Subcutaneous abdominal adipose tissue (tissue), 5 donors: ENCODE data around the gene EPS15.

Source experiments
- H3K27ac ChIP-seq: one replicate; pipeline ENCODE4 v1.7.0; 2013; ENCODE audit warnings: low read depth, mild to moderate bottlenecking, inconsistent platforms, low read length, moderate library complexity
- H3K27me3 ChIP-seq, 5 donors: one replicate each; pipeline ENCODE4 v1.7.0; 2013; ENCODE audit warnings: low read length in 5 of 5, inconsistent platforms in 1 of 5; ENCODE audit not compliant: control insufficient read depth in 5 of 5, insufficient read depth in 4 of 5
- H3K36me3 ChIP-seq, 5 donors: one replicate each; pipeline ENCODE4 v1.7.0; 2013; ENCODE audit warnings: low read length in 5 of 5; ENCODE audit not compliant: control insufficient read depth in 5 of 5, insufficient read depth in 5 of 5
- H3K4me1 ChIP-seq, 5 donors: one replicate each; pipeline ENCODE4 v1.7.0; 2013; ENCODE audit warnings: low read length in 5 of 5, mild to moderate bottlenecking in 3 of 5, moderate library complexity in 1 of 5; ENCODE audit not compliant: control insufficient read depth in 5 of 5, insufficient read depth in 5 of 5
- H3K4me3 ChIP-seq, 5 donors: one replicate each; pipeline ENCODE4 v1.7.0; 2013; ENCODE audit warnings: low read length in 5 of 5, low read depth in 1 of 5
- H3K9ac ChIP-seq, 5 donors: one replicate each; pipeline ENCODE4 v1.7.0; 2013; ENCODE audit warnings: low read length in 5 of 5, mild to moderate bottlenecking in 4 of 5, moderate library complexity in 3 of 5
- H3K9me3 ChIP-seq, 5 donors: one replicate each; pipeline ENCODE4 v1.7.0; 2013; ENCODE audit warnings: low read length in 5 of 5; ENCODE audit not compliant: control insufficient read depth in 5 of 5
- donor health status: healthy.
- donor health status: healthy.
- donor health status: healthy.
- donor health status: healthy.
- donor health status: healthy.

EPS15 gene

DNA sequence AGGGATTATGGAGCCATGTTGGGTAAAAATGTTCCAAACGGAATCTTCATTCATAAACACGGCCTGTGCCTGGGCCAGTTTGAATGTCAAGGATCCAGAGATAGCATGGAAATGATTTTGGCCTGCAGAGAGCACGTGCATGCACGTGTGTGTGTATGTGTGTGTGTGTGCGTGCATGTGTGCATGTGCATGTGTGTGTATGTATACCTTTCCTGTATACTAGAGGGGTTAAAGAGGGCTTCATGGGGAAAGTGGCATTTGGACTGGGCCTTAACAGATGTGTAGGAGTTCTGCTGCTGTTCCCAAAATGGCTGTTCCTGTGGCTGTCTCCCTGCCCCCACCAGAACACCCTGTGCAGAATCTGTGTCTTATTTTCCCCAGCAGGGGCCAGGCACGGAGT, 210.4 kb downstream of the EPS15 start:
- Histone ChIP-seq H3K4me3 (no peak overlapping the region), H3K27ac (no peak overlapping the region)

GRCh38 chr1:51306950-51307349, 212.1 kb downstream of the EPS15 start:
- Histone ChIP-seq H3K27ac (no peak overlapping the region), H3K4me1 (no peaks in the 10 kb centered on the region), H3K4me3 (no peak overlapping the region), H3K9ac (no peak overlapping the region), H3K27me3 (no peaks in the 10 kb centered on the region), H3K9me3 (no peaks in the 10 kb centered on the region), H3K36me3 (no peaks in the 10 kb centered on the region)

More for the DNA sequence above, 210.4 kb downstream of the EPS15 start:
- Histone ChIP-seq H3K9ac (no peak overlapping the region), H3K36me3 (no peaks in the 10 kb centered on the region), H3K27me3 (no peaks in the 10 kb centered on the region), H3K9me3 (no peaks in the 10 kb centered on the region), H3K4me1 (no peaks in the 10 kb centered on the region)

DNA sequence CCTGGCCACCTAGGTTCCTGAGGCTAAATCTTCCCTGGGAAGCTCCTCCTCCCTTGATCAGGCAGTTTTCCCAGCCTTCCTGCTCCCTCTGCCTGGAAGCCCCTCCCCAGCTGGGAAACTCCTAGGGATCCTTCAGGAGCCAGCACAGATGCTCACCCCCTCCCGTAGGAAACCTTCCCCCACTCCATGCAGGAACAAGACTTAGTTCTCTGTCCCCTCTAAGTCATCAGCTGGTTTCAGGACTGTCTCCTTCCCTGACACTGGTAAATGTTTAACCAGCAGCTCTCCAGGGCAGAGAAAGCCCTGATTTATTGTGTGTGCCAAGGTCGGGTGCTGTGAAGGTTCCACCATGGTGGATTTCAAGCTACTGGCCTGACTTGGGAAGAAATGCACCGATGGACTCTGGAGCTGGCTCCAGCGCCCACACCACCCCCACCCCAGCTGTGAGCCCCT, 213.7 kb downstream of the EPS15 start:
- no peak overlapping the region for H3K27ac ChIP-seq
- no peaks in the 10 kb centered on the region for H3K4me1 ChIP-seq
- no peaks in the 10 kb centered on the region for H3K36me3 ChIP-seq
- H3K9me3 ChIP-seq = no peaks in the 10 kb centered on the region
- no peak overlapping the region for H3K4me3 ChIP-seq
- H3K27me3 ChIP-seq = no peaks in the 10 kb centered on the region
- H3K9ac ChIP-seq = no peak overlapping the region

GRCh38 chr1:51304360-51304759, 214.7 kb downstream of the EPS15 start:
- H3K27me3 ChIP-seq = no peaks in the 10 kb centered on the region
- H3K4me3 ChIP-seq = no peak overlapping the region
- no peak overlapping the region for H3K27ac ChIP-seq
- H3K36me3 ChIP-seq = no peaks in the 10 kb centered on the region
- H3K9me3 ChIP-seq = no peaks in the 10 kb centered on the region
- H3K9ac ChIP-seq = no peak overlapping the region
- no peaks in the 10 kb centered on the region for H3K4me1 ChIP-seq
